MCF 10A (cell line): Measurements from ENCODE around the gene KDM4C. TPM values are rescaled to one million over a fixed set of nuclear protein-coding genes. Genes with fewer than 3 reads are reported as not detected.

Experiments
- BruUV-seq: library from RNA; stranded (reverse); fragments of 400-500 nt; replicated peaks from 2 replicates; lab custom pipeline; 2021; lab: Mats Ljungman, UMichigan
- CTCF ChIA-PET: fragments of 300-600 bp; sonication (Branson Sonifier 250); formaldehyde crosslinking; extraction: SDS; loops from one replicate; lab custom pipeline; 2021; ENCODE audit warnings: antibody characterized with exemption, inconsistent platforms; lab: Yijun Ruan, JAX
- POLR2A ChIA-PET: fragments of 300-600, 350-650 bp; sonication (Branson Sonifier 250); formaldehyde crosslinking; extraction: SDS; loops from one replicate; lab custom pipeline; 2020; ENCODE audit warnings: antibody characterized with exemption, inconsistent platforms; lab: Yijun Ruan, JAX
- DNase-seq: peaks from one replicate; pipeline ENCODE4 v3.0.0-alpha.2; 2018; ENCODE audit not compliant: unreplicated experiment
- H3K27ac Mint-ChIP-seq: one replicate; pipeline ENCODE4 v1.8.0; 2022; ENCODE audit warnings: mild to moderate bottlenecking, low read depth, mixed read lengths; ENCODE audit not compliant: unreplicated experiment
- H3K27me3 Mint-ChIP-seq: one replicate; pipeline ENCODE4 v1.8.0; 2022; ENCODE audit warnings: mixed read lengths; ENCODE audit not compliant: insufficient read depth, unreplicated experiment
- H3K36me3 Mint-ChIP-seq: one replicate; pipeline ENCODE4 v1.8.0; 2022; ENCODE audit warnings: mild to moderate bottlenecking, moderate library complexity, mixed read lengths; ENCODE audit not compliant: insufficient read depth, unreplicated experiment
- H3K4me1 Mint-ChIP-seq: one replicate; pipeline ENCODE4 v1.8.0; 2022; ENCODE audit warnings: mixed read lengths; ENCODE audit not compliant: insufficient read depth, unreplicated experiment
- H3K4me3 Mint-ChIP-seq: one replicate; pipeline ENCODE4 v1.8.0; 2022; ENCODE audit warnings: mild to moderate bottlenecking, moderate library complexity, mixed read lengths; ENCODE audit not compliant: unreplicated experiment
- H3K9me3 Mint-ChIP-seq: one replicate; pipeline ENCODE4 v1.8.0; 2022; ENCODE audit warnings: mixed read lengths; ENCODE audit not compliant: unreplicated experiment
- CTCF ChIP-seq: fragments of 200-600 bp; IDR thresholded peaks from one replicate; pipeline ENCODE4 v1.8.0; 2022; ENCODE audit warnings: antibody characterized with exemption, mild to moderate bottlenecking; ENCODE audit not compliant: unreplicated experiment
- intact Hi-C: fragments of 100-400 bp; cut with micrococcal nuclease; formaldehyde crosslinking; loops from 2 replicates; pipeline ENCODE4 v1.14.1; 2022
- total RNA-seq: library from RNA; stranded (reverse); gene quantifications from 2 replicates; pipeline ENCODE4 v1.2.3, GENCODE V29; 2022

The KDM4C gene
- total RNA-seq, 1 experiment from 2014 or later, result 29.5 TPM

GRCh38 chr9:6895754-6896153, 138.0 kb downstream of the KDM4C start:
- BruUV-seq, result no TSS peak
- H3K9me3 Mint-ChIP-seq, result no peaks in the 10 kb centered on the region
- TF ChIP-seq CTCF, result no peak
- CTCF ChIA-PET, result interaction anchor here (0.6 to 1.1 kb wide), 4 partner anchors 8 to 1893 kb away, joined by 3 read pairs; no protein-coding TSS in a partner anchor
- no peak overlapping the region for H3K4me3 Mint-ChIP-seq
- H3K36me3 Mint-ChIP-seq, result peaks cover 9% of the 10 kb centered on the region
- intact Hi-C loops, result loop anchor here (5.0 kb wide), 1 partner anchor 68 kb away; no protein-coding TSS in a partner anchor
- POLR2A ChIA-PET, result no interaction called here
- H3K4me1 Mint-ChIP-seq, result peaks cover 11% of the 10 kb centered on the region
- H3K27me3 Mint-ChIP-seq, result no peaks in the 10 kb centered on the region
- DNase-seq, result no peak
- H3K27ac Mint-ChIP-seq, result no peak overlapping the region

- intact Hi-C loops, result loop anchor here (5.0 kb wide), 1 partner anchor 69 kb away; no protein-coding TSS in a partner anchor
- H3K9me3 Mint-ChIP-seq, result no peaks in the 10 kb centered on the region
- no peak overlapping the region for H3K4me3 Mint-ChIP-seq
- POLR2A ChIA-PET, result interaction anchor here (0.7 kb wide), 1 partner anchor 32 kb away, joined by 3 read pairs; no protein-coding TSS in a partner anchor
- H3K36me3 Mint-ChIP-seq, result peaks cover 9% of the 10 kb centered on the region
- no peaks in the 10 kb centered on the region for H3K27me3 Mint-ChIP-seq
- BruUV-seq, result no TSS peak
- no peak overlapping the region for H3K27ac Mint-ChIP-seq
- CTCF ChIA-PET, result interaction anchor here (1.1 kb wide), 1 partner anchor 9 kb away, joined by 3 read pairs; no protein-coding TSS in a partner anchor
- TF ChIP-seq CTCF, result no peak
- peaks cover 11% of the 10 kb centered on the region for H3K4me1 Mint-ChIP-seq
- peak; percentile 22 for DNase-seq
Measured at GRCh38 chr9:6896562-6896961, 138.8 kb downstream of the KDM4C start.

GRCh38 chr9:6897207-6897822, 139.5 kb downstream of the KDM4C start:
- BruUV-seq, result no TSS peak
- intact Hi-C loops, result loop anchor here (5.0 kb wide), 1 partner anchor 70 kb away; no protein-coding TSS in a partner anchor

More at GRCh38 chr9:6897207-6897822, 139.5 kb downstream of the KDM4C start:
- Mint-ChIP-seq H3K4me1 (peaks cover 16% of the 10 kb centered on the region), H3K4me3 (no peak overlapping the region), H3K9me3 (no peaks in the 10 kb centered on the region), H3K36me3 (peaks cover 9% of the 10 kb centered on the region), H3K27ac (no peak overlapping the region), H3K27me3 (no peaks in the 10 kb centered on the region)
- ChIA-PET CTCF (interaction anchor here (1.7 kb wide), 1 partner anchor 70 kb away, joined by 7 read pairs; no protein-coding TSS in a partner anchor), POLR2A (interaction anchor here (0.7 kb wide), 1 partner anchor 31 kb away, joined by 3 read pairs; no protein-coding TSS in a partner anchor)
- no peak for TF ChIP-seq CTCF
- no peak for DNase-seq
